T follicular helper cell (primary cell): ENCODE results near the gene SLC1A2.

Source experiments
- DNase-seq: peaks from one replicate; pipeline ENCODE4 v3.0.0-alpha.2; 2020; ENCODE audit warnings: low read depth

The SLC1A2 gene

DNA sequence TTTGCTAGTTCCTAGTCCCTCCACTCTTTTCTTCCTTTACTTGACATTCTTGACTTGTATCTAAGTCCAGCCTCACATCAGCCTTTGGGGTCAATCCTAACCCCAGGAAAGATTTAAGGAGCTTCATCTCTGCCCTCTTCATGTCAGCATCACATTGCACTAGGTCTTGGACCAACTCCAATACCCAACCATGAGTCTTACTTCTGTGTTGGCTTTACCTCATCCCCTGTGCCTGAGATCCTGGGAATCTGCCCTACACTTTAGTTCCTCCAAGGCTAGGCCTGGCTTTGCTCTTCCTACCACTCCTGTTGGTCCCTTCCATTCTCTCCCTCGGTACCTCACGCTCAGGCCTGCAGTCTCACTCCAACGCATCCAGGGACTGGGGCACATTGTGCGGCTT, 117.0 kb downstream of the SLC1A2 start:
- no peak for DNase-seq

DNA sequence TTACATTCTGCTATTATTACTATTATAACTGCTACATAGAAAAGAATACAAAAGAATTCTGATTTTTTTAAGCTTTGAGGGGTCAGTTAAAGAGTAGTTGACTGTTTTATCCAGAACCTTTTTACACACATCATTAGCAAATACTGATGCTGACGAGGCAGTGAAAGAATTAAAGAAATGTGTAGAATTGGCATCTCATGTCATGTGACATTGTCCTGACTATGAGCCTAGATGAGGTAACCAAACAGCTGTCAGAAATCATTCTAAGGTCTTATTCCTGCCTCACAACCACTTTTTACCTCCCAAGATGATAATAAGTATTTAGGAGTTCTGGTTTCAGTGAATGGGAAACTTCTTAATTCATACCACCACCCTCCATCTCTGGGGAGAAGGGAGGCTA, 121.0 kb downstream of the SLC1A2 start:
- no peak for DNase-seq

DNA sequence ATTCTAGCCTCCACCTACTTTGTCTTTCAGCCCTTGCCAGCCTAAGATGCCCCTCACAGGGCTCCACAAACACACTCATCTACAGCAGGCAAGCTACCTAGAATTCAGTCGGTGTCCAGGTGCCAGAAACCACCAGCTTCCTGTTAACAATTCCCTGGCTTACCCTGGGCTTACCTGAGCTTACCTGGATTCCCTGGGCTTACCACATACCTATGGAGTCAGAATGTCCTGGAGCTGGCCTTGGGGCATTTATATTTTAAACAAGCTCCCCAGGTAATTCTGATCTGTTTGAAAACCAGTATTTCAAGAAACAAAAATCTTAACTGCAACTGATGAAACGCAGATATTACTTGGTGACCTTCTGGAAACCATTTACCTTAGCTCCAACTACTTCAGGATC, 123.6 kb downstream of the SLC1A2 start:
- no peak for DNase-seq

DNA sequence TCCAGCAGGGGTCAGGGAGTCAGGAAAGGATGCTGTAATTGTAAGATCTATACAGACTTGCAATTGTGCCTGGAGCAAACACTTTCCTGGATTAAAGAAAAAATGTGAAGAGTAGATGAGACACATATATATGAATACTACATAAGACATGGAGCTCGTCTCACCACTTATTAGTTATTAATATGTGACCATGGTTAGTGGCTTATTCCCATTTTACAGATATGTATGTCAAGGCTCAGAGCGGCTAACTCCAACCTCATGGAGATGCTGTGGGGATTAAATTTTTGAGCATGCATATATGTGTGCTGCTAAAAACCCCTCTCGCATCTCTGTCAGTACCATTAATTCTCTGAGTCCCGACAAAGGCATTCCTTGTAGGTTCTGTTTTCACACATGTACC, 125.7 kb downstream of the SLC1A2 start:
- no peak for DNase-seq

DNA sequence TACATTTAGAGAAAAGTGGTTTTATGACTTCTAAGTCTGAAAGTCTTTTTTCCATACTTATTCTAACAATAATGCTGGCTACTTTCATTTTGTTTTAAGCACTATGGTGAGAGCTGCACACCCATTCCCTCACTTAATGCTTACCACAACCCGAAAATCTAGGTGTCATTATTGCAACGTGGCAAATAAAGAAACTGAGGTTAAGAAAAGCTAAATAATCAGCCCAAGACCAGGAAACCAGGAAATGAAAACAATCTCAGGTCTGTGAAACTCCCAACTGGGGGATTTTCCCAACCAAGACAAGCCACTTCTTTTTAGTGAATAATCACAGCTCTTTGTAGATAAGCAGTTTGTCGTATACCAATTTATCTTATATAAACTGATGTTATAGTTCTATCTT, 126.3 kb downstream of the SLC1A2 start:
- no peak for DNase-seq

GRCh38 chr11:35292279-35292678, 127.1 kb downstream of the SLC1A2 start:
- no peak for DNase-seq

DNA sequence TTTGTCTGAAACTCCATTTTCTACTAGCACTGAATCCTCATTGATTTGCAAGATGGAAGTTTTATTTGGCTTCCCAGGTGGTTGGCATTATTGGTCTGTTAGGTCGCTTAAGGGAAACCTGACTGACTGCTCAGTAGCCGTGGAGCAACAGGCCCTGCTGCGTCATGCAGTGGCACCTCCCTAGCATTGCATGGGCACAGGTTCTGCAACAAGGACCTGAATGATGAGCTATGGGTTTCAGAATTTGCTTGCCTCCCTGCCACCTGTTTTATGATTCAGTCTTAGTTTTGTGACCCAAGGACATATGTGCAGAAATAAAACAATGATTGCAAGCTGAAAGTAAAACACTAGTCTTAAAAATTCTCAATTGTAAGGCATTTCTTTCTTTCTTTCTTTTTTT, 128.5 kb downstream of the SLC1A2 start:
- no peak for DNase-seq

GRCh38 chr11:35289821-35290220, 129.5 kb downstream of the SLC1A2 start:
- DNase-seq, result no peak

DNA sequence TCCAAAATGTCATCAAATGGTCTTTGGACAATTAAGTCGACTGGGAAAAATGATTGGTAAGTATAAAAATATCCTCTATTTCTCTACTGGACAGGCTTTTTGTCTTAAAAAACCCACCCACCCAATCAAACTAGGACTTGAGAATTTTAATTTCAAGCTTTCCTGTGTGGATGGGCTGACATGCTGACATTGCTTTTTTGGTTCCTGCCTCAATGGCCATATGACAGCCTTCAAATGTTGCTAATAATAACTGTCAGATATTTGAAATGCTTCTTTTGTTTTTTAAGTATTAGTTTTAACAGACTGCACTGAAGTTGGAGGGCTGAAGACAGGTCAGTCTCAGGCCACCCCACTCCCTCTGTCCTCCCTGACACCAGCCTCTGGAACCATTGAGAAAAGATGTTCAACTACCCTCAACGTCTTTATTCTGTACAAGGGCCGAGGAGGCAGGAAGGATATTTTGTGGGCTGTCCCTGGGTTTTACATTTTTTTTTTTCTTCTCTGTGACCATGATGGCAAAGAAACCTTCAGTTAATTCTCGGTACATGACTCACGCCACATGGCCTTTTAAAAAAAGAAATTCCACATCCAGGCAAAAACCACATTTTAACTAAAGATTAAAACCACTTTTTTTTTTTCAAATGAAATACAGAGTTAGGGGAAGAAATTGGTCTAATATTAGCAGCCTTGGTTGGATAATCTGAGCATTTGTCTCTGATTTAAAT, 130.4 kb downstream of the SLC1A2 start:
- no peak for DNase-seq

GRCh38 chr11:35288309-35288708, 131.0 kb downstream of the SLC1A2 start:
- no peak for DNase-seq

DNA sequence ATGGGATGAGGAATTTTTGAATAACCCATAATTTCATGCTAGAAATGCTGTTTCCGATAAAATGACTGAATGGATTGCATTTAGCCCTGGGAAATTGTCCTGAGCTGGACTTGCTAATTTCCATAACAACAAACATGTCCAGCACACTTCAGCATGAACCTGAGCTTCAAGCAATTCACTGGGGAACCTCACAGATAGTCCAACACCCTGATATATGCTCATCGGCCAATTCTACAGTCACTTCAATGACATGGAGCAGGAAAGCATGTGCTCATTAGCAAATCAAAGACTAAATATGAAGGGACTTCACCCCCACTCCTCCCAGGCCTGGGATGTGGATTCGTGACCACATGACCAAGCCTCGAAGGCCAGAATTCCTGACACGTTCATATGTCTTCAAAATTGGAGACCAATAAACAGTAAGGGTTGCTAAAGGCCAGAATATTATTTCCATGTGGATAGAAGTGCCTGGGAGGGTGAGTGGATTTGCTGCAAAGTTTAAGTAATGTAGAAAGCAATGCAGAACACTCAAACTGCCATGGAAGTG, 131.9 kb downstream of the SLC1A2 start:
- DNase-seq, result no peak

DNA sequence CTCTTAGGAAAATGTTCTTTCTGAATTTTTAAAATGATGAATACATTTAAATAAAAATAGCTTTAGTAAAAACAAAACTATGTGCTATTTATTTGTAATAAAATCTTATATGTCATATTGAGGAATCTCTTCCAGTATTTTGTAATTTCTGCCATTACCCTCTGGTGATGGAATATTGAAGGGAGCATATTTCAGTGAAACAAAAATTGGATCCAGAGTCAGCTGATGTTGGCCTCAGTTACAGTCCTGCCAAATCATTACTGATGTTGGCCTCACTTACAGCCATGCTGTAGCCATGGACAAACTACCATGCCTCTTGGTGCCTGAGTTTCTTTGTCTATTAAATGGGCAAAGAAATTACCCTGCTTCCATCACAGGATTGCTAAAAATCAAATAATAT, 133.2 kb downstream of the SLC1A2 start:
- no peak for DNase-seq

- no peak for DNase-seq
Observed at GRCh38 chr11:35285471-35285870, 133.9 kb downstream of the SLC1A2 start.

- no peak for DNase-seq
Observed at GRCh38 chr11:35282221-35282882, 137.0 kb downstream of the SLC1A2 start.

GRCh38 chr11:35281169-35281688, 138.1 kb downstream of the SLC1A2 start:
- no peak for DNase-seq

DNA sequence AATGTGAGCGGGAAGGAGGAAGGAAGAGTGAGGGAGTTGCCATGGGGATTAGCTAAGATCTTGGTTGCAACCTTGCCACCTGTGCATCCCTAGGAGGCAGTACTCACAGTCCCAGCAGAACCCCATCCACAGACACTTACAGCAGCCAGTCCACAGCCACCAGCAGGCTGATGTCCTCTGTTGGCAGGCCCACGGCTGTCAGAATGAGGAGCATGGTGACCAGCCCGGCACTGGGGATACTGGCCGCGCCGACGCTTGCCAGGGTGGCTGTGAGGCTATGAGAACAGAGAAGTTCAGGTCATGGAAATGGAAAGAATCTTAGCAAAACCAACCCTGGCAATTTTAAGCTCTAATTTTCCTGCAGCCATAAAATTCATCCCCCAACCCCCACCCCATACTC, 138.6 kb downstream of the SLC1A2 start:
- DNase-seq, result no peak

DNA sequence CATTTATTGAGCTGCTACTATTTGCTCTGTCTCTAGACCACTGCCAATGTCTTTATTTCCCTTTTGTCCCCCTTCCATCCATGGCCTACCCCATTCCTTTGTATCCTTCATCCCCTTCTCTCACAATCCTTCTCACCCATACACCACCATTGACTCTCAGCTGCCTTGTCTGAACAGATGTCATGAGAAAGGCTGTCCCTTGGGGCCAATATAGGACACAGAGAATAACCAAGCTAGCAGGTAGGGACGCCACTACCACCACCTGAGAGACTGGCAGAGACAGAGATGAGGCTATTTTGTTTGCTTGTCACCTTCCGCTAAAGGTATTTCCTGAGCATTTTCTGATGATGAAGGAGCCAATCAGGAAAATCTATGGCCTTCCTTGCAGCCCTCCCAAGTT, 141.5 kb downstream of the SLC1A2 start:
- DNase-seq, result no peak

DNA sequence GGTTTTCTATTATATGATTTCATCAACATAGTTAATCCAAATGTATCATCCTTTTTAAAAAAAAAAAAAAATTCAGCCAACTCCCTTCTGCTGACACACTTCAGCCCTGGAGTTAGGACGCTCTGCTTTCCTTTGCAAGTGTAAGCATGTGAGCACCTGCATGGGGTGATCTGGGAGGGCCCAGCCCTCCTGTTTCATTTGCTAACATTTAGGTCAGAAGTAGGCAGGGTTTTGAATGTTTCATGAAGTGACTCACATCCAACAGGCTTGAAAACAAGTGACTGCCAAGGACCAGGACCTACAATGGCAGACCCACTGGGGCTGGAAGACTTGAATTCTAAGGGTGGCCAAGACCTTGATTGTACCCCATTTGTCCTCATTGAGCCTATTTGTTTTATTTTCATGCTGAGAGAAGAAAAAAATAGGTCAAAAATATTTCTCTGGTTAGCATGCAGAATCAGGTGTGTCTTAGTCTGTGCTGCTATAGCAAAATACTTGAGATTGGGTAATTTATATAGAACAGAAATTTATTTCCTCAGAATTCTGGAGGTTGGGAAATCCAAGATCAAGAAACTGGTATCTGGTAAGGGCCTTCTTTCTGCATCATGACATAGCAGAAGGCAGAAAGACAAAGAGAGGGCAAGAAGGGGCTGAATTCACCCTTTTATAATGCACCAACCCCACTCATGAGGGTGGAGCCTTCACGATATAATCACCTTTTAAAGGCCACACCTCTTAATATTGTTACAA, 142.8 kb downstream of the SLC1A2 start:
- no peak for DNase-seq

- no peak for DNase-seq
Observed at GRCh38 chr11:35275786-35276170, 143.6 kb downstream of the SLC1A2 start.

GRCh38 chr11:35274909-35275785, 144.2 kb downstream of the SLC1A2 start:
- no peak for DNase-seq

DNA sequence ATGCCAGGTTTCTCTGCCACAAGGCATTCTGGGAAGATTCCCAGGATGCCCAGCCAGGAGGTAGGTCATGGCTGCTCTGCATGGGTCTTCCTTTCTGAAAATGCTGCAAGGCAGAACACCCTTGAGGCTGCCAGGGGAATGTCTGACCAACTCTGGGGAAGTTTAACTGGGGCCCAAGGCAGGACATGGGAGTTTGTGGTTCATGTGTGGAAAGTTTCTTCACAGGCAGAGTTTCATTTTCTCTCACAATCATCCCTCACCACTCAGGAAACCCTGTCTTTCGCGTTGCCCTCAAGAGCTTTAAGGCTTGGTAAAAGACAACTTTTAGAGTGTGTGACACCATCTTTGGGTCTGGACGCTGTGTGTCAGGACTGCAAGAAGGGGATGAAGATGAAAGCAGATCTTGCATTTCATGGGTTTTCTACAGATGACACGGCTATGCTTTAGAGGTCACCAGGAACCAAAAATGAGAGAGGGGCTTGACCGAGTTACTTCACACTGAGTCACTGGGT, 146.9 kb downstream of the SLC1A2 start:
- DNase-seq, result no peak
